ENCODE measurements around the gene NTMT1.
"Not testable (repeated sequence)": the region's sequence is repeated elsewhere in the genome, so short reads cannot be mapped to it uniquely, and the experiment has no call there.

The NTMT1 gene

DNA sequence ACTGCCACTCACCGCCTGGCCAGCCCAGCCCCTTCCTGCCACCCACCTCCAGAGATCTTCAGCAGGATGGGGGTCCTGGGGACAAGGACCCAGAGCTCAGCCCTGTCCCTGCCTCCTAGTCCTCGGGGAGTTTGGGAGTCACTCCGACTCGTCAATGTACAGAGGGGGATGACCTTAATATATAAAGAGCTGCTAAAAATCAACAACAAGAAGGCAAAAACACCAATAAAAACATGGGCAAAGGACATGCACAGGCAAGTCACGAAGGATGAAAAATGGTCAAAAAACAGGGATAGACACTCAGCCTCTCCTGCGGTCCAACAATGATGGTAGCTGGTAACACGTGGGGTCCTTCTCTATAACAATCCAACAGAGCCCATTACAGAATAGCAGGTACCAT is 20.7 kb downstream of the NTMT1 start:
- H3K4me1 Mint-ChIP-seq, result peaks cover 5% of the 10 kb centered on the region

DNA sequence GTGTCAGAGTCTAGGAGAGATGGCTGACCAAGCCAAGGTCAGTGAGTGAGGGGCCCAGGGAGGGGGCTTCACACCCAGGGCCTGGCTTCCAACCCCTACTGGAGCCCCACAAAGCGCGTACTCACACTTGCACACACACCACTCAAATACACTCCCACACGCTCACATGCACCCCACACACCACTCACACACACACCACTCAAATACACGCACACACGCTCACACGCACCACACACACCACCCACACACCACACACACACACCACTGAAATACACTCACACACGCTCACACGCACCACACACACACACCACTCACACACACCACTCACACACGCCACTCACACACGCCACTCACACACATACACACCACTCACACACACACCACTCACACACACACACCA is 21.7 kb downstream of the NTMT1 start:
- H3K27ac Mint-ChIP-seq, result no peak overlapping the region
- no peaks in the 10 kb centered on the region for H3K9me3 Mint-ChIP-seq
- DNase-seq (ENCODE audit: low spot score in 2 of 2) (no peak), ATAC-seq (no peak)
- no peak overlapping the region for H3K4me3 Mint-ChIP-seq
- H3K4me1 Mint-ChIP-seq, result peaks cover 5% of the 10 kb centered on the region
- H3K36me3 Mint-ChIP-seq, result no peaks in the 10 kb centered on the region

More for the DNA sequence above, 20.7 kb downstream of the NTMT1 start:
- no peaks in the 10 kb centered on the region for H3K36me3 Mint-ChIP-seq
- ATAC-seq (no peak), DNase-seq (ENCODE audit: low spot score in 2 of 2) (no peak)
- H3K27ac Mint-ChIP-seq, result no peak overlapping the region
- H3K4me3 Mint-ChIP-seq, result no peak overlapping the region
- no peaks in the 10 kb centered on the region for H3K9me3 Mint-ChIP-seq

DNA sequence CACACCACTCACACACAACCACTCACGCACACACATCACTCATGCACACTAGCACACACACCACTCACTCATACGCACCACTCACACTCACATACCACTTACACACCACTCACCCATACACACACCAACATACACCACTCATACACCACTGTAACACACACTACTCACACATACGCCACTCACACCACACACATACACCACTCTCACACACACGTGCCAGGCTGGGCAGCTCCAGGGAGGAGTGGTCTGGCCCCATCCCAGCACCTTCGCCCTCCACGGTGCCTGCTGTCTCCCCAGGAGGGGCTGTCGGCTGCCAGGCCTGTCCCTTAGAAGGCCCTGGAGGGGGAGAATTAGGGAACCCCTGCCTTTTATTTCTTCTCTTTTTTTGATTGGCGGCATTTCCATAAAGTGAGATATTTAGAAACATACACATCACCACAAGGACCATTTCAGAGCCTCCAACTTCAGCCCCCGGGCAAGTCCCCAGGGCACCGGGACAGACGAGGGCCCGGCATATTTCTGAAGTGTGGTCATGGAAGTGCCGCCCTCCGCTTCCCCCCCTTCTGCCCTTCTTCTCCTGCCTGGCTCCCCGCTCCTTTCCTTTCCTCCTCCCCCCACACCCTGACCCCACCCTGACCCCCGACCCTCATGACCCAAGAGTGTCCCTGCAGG is 22.3 kb downstream of the NTMT1 start:
- no peaks in the 10 kb centered on the region for H3K9me3 Mint-ChIP-seq
- peaks cover 5% of the 10 kb centered on the region for H3K4me1 Mint-ChIP-seq
- no peaks in the 10 kb centered on the region for H3K36me3 Mint-ChIP-seq
- H3K4me3 Mint-ChIP-seq, result no peak overlapping the region
- DNase-seq (ENCODE audit: low spot score in 2 of 2) (no peak), ATAC-seq (no peak)
- H3K27ac Mint-ChIP-seq, result no peak overlapping the region

GRCh38 chr9:129648764-129649115 is 22.8 kb downstream of the NTMT1 start:
- H3K9me3 Mint-ChIP-seq, result no peaks in the 10 kb centered on the region
- ATAC-seq, result no peak
- H3K4me1 Mint-ChIP-seq, result peaks cover 5% of the 10 kb centered on the region
- H3K4me3 Mint-ChIP-seq, result no peak overlapping the region
- H3K27ac Mint-ChIP-seq, result no peak overlapping the region
- DNase-seq (ENCODE audit: low spot score in 2 of 2), result no peak
- no peaks in the 10 kb centered on the region for H3K36me3 Mint-ChIP-seq

DNA sequence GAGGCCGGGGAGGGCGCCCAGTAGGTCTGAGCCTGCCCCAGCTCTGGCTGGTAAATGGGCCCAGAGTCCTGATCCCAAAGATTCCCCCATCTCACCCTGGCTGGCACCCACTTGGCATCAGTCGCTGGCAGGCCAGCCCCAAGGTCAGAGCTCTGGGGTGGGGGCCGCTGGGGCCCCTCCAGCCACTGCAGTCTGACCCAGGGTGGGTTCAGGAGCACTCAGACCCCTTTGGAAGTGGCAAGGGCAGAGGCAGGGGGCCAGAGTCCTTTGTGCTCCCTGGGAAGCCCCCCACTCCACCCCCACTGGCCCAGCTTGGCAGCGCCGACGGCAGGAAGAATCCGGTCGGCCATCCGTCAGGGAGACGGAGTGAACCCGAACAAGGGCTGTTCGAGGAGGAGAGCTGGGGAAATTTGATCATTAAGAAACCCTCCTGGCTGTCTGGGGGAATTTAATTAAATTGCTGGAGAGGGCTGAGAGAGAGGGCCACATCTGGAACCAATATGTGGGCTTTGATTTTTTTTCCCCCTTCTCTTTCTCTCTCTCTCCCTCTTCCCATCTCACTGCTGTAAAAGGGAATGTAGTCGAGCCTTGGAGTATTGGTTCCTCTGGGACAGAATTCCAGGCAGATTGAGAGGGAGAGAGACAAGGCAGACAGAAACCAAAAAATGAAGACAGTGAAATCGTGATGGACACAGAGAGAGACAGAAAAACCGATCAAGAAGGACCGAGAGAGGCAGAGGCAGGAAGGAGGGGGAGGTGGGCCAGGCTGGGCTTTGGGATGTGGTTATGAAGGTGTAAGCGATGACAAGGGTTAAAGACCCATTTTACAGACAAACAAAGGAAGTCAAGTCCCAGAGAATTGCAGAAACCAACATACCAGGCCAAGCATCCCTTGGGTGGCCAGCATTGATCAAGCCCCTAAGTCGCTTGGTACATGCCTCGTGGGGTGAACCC is 24.0 kb downstream of the NTMT1 start:
- ATAC-seq, result no peak
- peak overlapping the region; percentile 45 for H3K27ac Mint-ChIP-seq

DNA sequence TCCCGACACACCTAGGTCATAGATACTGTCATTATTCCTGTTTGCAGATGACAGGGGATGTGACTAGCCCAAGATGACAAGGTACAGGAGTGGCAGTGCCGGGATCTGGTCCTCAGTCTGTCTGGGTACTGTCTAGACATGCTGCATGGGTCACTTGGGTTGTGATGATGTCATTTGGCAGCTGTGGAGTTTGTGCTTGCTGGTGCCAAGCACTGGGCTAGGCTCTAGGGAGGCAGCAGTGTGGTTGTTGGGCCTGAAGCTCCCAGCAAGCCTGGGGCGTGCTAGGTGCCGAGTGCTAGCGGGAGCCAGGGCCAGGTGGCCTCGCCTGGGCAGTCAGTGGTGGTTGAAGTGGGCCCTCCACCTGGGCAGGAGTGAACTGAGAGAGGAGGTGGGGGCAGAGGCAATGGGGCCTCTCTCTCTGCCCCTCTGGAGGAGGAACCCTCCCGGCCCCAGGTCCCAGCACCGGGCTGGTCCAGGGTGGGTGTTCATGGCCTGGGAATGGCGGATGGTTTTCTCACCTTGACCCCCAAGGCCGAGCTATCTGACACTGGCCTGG is 24.8 kb downstream of the NTMT1 start:
- H3K4me1 Mint-ChIP-seq, result peaks cover 6% of the 10 kb centered on the region
- no peak overlapping the region for H3K27ac Mint-ChIP-seq
- no peak overlapping the region for H3K4me3 Mint-ChIP-seq
- no peaks in the 10 kb centered on the region for H3K36me3 Mint-ChIP-seq
- DNase-seq (ENCODE audit: low spot score in 2 of 2) (no peak), ATAC-seq (peak; percentile 3)
- no peaks in the 10 kb centered on the region for H3K9me3 Mint-ChIP-seq

More for the DNA sequence above, 24.0 kb downstream of the NTMT1 start:
- H3K36me3 Mint-ChIP-seq, result no peaks in the 10 kb centered on the region
- H3K4me1 Mint-ChIP-seq, result peaks cover 5% of the 10 kb centered on the region
- no peak overlapping the region for H3K4me3 Mint-ChIP-seq
- H3K9me3 Mint-ChIP-seq, result no peaks in the 10 kb centered on the region
- DNase-seq (ENCODE audit: low spot score in 2 of 2), result no peak

- no peaks in the 10 kb centered on the region for H3K36me3 Mint-ChIP-seq
- H3K27ac Mint-ChIP-seq, result no peak overlapping the region
- DNase-seq (ENCODE audit: low spot score in 2 of 2) (no peak), ATAC-seq (no peak)
- H3K4me1 Mint-ChIP-seq, result peaks cover 10% of the 10 kb centered on the region
- no peaks in the 10 kb centered on the region for H3K9me3 Mint-ChIP-seq
- no peak overlapping the region for H3K4me3 Mint-ChIP-seq
These were observed 28.0 kb downstream of the NTMT1 start for GRCh38 chr9:129653823-129654553.

DNA sequence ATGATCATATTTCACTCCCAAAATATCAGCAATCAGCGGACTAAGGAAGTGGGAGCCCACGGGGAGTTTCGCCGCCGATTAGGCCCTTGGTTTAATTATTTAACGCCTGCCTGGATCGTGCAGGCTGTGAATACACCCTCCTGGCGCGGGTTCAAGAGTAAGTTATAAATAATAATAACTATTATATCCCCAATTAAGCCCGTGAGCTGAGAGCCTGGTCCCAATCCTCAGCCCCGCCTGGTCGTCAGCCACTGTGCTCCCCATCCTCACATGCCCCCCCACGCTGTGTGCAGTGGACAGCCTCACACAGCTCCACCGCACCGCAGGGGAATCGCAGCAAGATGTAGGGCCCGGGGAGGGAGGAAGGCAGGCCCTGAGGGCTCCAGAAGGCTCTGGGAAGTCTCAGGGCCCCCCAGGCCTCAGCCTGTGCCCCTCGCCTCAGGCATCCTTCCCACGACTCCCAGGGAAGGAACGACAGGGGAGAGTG is 28.6 kb downstream of the NTMT1 start:
- ATAC-seq (no peak), DNase-seq (ENCODE audit: low spot score in 2 of 2) (no peak)
- no peaks in the 10 kb centered on the region for H3K36me3 Mint-ChIP-seq
- H3K4me1 Mint-ChIP-seq, result peaks cover 10% of the 10 kb centered on the region
- H3K9me3 Mint-ChIP-seq, result no peaks in the 10 kb centered on the region
- no peak overlapping the region for H3K27ac Mint-ChIP-seq
- H3K4me3 Mint-ChIP-seq, result no peak overlapping the region

GRCh38 chr9:129655154-129655553 is 29.2 kb downstream of the NTMT1 start:
- H3K27ac Mint-ChIP-seq, result no peak overlapping the region
- ATAC-seq (no peak), DNase-seq (ENCODE audit: low spot score in 2 of 2) (no peak)
- H3K36me3 Mint-ChIP-seq, result no peaks in the 10 kb centered on the region
- no peaks in the 10 kb centered on the region for H3K9me3 Mint-ChIP-seq
- no peak overlapping the region for H3K4me3 Mint-ChIP-seq
- peaks cover 8% of the 10 kb centered on the region for H3K4me1 Mint-ChIP-seq

GRCh38 chr9:129655696-129656095 is 29.7 kb downstream of the NTMT1 start:
- no peak for DNase-seq (ENCODE audit: low spot score in 2 of 2)
- no peaks in the 10 kb centered on the region for H3K36me3 Mint-ChIP-seq
- H3K4me1 Mint-ChIP-seq, result peaks cover 5% of the 10 kb centered on the region
- no peak overlapping the region for H3K4me3 Mint-ChIP-seq
- ATAC-seq, result no peak
- H3K9me3 Mint-ChIP-seq, result no peaks in the 10 kb centered on the region
- no peak overlapping the region for H3K27ac Mint-ChIP-seq

DNA sequence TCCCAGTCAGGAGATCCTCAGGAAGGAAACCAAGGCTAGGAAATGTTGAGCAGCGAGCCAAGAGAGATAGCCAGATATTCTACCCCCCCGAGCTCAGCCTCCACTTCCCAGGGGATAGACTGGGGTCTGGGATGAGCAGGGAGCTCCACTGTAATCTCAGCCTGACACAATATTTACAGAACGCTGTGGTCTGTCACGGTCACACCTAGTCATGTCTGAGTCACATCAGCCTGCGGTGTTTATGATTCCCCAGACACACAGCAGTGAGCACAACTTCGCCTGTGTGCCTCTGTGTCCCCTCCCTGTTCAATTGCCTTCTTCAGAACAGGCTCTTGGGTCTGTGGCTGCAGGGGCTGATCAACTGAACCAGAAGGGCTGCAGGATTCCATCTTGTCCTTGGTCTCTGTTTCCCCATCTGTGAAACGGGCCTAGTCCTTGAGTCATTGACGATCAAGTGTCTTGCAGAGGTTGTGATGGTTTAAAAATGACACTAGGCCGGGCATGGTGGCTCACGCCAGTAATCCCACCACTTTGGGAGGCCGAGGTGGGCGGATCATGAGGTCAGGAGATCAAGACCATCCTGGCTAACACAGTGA is 30.9 kb downstream of the NTMT1 start:
- no peak for DNase-seq (ENCODE audit: low spot score in 2 of 2)
- no peaks in the 10 kb centered on the region for H3K9me3 Mint-ChIP-seq

GRCh38 chr9:129661029-129661428 is 35.1 kb downstream of the NTMT1 start:
- ATAC-seq, result no peak
- Mint-ChIP-seq H3K4me3 (no peak overlapping the region), H3K4me1 (peaks cover 8% of the 10 kb centered on the region), H3K9me3 (no peaks in the 10 kb centered on the region), H3K36me3 (no peaks in the 10 kb centered on the region), H3K27ac (no peak overlapping the region)
- no peak for DNase-seq (ENCODE audit: low spot score in 2 of 2)

More for the DNA sequence above, 30.9 kb downstream of the NTMT1 start:
- peak; percentile 96 for ATAC-seq
- H3K4me1 Mint-ChIP-seq, result peaks cover 5% of the 10 kb centered on the region
- no peak overlapping the region for H3K4me3 Mint-ChIP-seq
- no peak overlapping the region for H3K27ac Mint-ChIP-seq
- no peaks in the 10 kb centered on the region for H3K36me3 Mint-ChIP-seq

- not testable (repeated sequence) for H3K27ac Mint-ChIP-seq; H3K9me3 Mint-ChIP-seq; DNase-seq (ENCODE audit: low spot score in 2 of 2); H3K4me1 Mint-ChIP-seq; ATAC-seq; H3K36me3 Mint-ChIP-seq; H3K4me3 Mint-ChIP-seq
These were observed 36.3 kb downstream of the NTMT1 start for GRCh38 chr9:129662239-129662638.

DNA sequence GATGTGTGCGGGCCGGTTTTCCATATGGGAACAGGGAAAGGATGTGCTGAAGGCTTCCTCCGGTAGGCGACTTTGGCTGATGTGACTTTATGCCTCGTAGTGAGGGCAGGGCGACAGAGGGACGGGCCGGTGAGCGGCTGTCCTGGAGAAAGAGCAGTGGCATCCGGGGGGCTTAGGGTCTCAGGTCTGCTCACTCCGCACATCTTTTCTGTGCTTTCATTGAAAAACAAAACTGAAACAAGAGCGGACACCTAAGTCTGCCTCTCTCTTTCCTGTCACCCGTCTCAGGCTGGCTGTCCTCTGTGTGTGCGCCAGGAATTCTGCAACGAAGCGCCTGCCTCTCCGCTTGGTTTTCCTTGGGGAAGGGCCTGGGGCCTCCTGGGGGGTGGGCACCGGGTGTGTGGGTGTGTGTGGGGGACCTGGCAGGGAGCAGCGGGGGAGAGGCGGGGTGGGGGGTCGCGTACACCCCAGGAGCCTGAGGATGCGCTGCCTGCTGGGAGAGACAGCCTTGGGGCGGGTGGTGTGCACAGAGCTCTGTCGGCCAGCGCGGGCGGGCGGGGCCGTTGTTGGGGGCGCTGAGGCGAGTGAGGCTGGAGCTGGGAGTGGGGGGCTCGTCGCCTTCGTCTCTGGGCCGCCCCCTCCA is 38.9 kb downstream of the NTMT1 start:
- Mint-ChIP-seq H3K4me1 (peaks cover 6% of the 10 kb centered on the region), H3K36me3 (no peaks in the 10 kb centered on the region), H3K4me3 (peak overlapping the region; percentile 70), H3K9me3 (no peaks in the 10 kb centered on the region), H3K27ac (peak overlapping the region; percentile 52)
- peak; percentile 48 for ATAC-seq
- DNase-seq (ENCODE audit: low spot score in 2 of 2), result no peak

Measured in stimulated activated effector memory CD8-positive, alpha-beta T cell treated with anti-CD3 and anti-CD28 coated beads, Interleukin-12 subunit alpha, Interleukin-12 subunit beta, amount 100 ng/mL, for 72 hours (primary cell).